CD4-positive, alpha-beta T cell (primary cell): ENCODE measurements around the gene SAPCD1. TPM values are rescaled to one million over a fixed set of nuclear protein-coding genes. Genes with fewer than 3 reads are reported as not detected.

ENCODE experiments used
- ATAC-seq: fragments of 200-7000 bp; cut with Tn5 transposase; one replicate; pipeline ENCODE4 v1.10.0; 2022; ENCODE audit warnings: mild to moderate bottlenecking; ENCODE audit not compliant: poor library complexity
- CTCF ChIA-PET: fragments of 350-600 bp; sonication (Branson Sonifier 250); formaldehyde crosslinking; loops from one replicate; lab custom pipeline; 2021; ENCODE audit warnings: antibody characterized with exemption, inconsistent platforms; lab: Charles Lee
- POLR2A ChIA-PET: fragments of 350-600 bp; sonication (Branson Sonifier 250); formaldehyde crosslinking; loops from one replicate; lab custom pipeline; 2021; ENCODE audit warnings: antibody characterized with exemption, inconsistent platforms; lab: Charles Lee
- DNase-seq, 14 experiments: peaks; one replicate each; pipeline ENCODE4 v3.0.0-alpha.2; 2013 to 2020; ENCODE audit warnings: mixed read lengths in 2 of 14
- H3K27ac ChIP-seq, 2 donors: one replicate each; pipeline versions ENCODE4 v1.5.1 to v1.7.0; 2013; ENCODE audit warnings: low read length in 2 of 2, low read depth in 1 of 2, mild to moderate bottlenecking in 1 of 2
- H3K27me3 ChIP-seq, 2 experiments: 1 replicate in 1 of 2; 2 replicates in 1 of 2; pipeline versions ENCODE4 v1.6.1 to v1.7.0; 2013; ENCODE audit warnings: low read length in 2 of 2, control low read depth in 1 of 2, mild to moderate bottlenecking in 1 of 2, moderate library complexity in 1 of 2; ENCODE audit not compliant: insufficient read depth in 2 of 2, control insufficient read depth in 1 of 2
- H3K36me3 ChIP-seq: one replicate; pipeline ENCODE4 v1.6.1; 2013; ENCODE audit warnings: low read length, control low read depth; ENCODE audit not compliant: insufficient read depth
- H3K4me1 ChIP-seq: one replicate; pipeline ENCODE4 v1.6.1; 2013; ENCODE audit warnings: low read length, control low read depth; ENCODE audit not compliant: insufficient read depth
- H3K4me3 ChIP-seq: one replicate; pipeline ENCODE4 v1.5.1; 2013; ENCODE audit warnings: mild to moderate bottlenecking, low read length, moderate library complexity
- H3K9me3 ChIP-seq, 2 experiments: 1 replicate in 1 of 2; 2 replicates in 1 of 2; pipeline versions ENCODE4 v1.6.1 to v1.7.0; 2013; ENCODE audit warnings: low read length in 2 of 2, mild to moderate bottlenecking in 2 of 2, control low read depth in 1 of 2, moderate library complexity in 1 of 2; ENCODE audit not compliant: control insufficient read depth in 1 of 2, insufficient read depth in 1 of 2
- H3K27ac Mint-ChIP-seq: one replicate; pipeline ENCODE4 v1.8.0; 2020; ENCODE audit warnings: mixed read lengths
- H3K27me3 Mint-ChIP-seq: one replicate; pipeline ENCODE4 v1.8.0; 2021; ENCODE audit warnings: mixed read lengths
- H3K36me3 Mint-ChIP-seq: one replicate; pipeline ENCODE4 v1.8.0; 2021; ENCODE audit warnings: low read depth, mixed read lengths
- H3K4me1 Mint-ChIP-seq: one replicate; pipeline ENCODE4 v1.8.0; 2021; ENCODE audit warnings: low read depth, mixed read lengths
- H3K4me3 Mint-ChIP-seq: one replicate; pipeline ENCODE4 v1.8.0; 2020; ENCODE audit warnings: mild to moderate bottlenecking, mixed read lengths
- H3K9me3 Mint-ChIP-seq: one replicate; pipeline ENCODE4 v1.8.0; 2020; ENCODE audit warnings: mixed read lengths
- intact Hi-C, 2 experiments: fragments of 100-400 bp; cut with DNase I in 1 of 2; cut with micrococcal nuclease in 1 of 2; formaldehyde crosslinking; loops; one replicate each; pipeline versions ENCODE4 v1.15.1 to v1.9.0; 2023 to 2025; cut with DNase I, micrococcal nuclease
- total RNA-seq, 174 experiments: library from RNA in 2 of 174; stranded (reverse) in 2 of 174; gene quantifications; one replicate each; pipeline ENCODE4 v1.2.3 and lab custom pipeline; 2021 to 2026
- TF ChIP-seq, protein P1 (sequence below): fragments of 200-600 bp; IDR thresholded peaks from one replicate; pipeline ENCODE4 v1.8.0; 2022; ENCODE audit warnings: antibody characterized with exemption, mild to moderate bottlenecking

Gene SAPCD1
- total RNA-seq, 2 experiments from 2014 or later = 2.7 to 2.8 TPM

DNA sequence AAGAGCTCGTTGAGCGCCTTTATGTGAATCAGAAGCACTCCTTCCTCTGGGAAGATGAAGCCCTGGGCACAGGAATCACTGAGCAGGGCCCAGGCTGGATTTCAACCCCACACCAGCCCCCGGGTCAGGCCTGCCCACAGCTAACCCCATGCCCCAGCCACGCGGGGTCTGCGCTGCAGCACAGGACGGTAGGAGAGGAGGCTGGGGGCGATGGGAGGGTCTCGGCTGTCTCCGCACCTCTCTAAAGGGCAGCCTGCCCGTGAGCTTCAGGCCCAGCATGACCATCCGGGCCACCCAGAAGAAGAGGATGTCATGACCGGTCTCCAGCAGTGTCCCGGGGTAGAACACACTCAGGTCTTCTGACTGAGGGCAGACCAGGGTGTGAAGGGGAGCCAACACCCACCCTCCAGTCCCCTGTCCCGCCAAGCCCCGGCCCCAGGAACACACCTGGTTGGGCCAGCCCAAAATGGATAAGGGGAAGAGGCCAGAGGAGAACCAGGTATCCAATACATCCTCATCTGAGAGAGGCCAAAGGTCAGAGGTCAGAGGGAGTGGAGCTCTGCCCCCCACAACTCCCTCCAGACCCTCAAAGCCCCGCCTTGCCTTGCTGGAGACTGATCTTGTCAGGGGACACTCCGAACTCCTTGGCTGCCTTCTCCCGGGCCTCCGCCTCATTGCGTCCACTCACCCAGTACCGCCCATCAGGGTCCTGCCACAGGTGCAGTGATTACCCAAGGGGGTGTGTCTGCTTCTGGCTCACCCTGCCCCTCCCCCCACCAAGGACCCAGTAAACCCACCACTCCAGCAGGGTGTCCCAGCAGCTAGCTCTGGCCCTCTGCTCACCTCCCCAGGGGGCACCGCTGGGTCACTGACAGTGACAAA is 19.0 kb downstream of the SAPCD1 start:
- ChIA-PET CTCF (no interaction called here), POLR2A (no interaction called here)
- Mint-ChIP-seq H3K4me1 (peaks cover 11% of the 10 kb centered on the region), H3K27me3 (no peaks in the 10 kb centered on the region), H3K27ac (no peak overlapping the region), H3K9me3 (no peaks in the 10 kb centered on the region), H3K36me3 (peaks cover 48% of the 10 kb centered on the region), H3K4me3 (no peak overlapping the region)
- ATAC-seq = no peak
- intact Hi-C loops = no loop called here
- H3K4me3 ChIP-seq = no peak overlapping the region
- DNase-seq = no peak
- H3K27me3 ChIP-seq = no peaks in the 10 kb centered on the region
- H3K36me3 ChIP-seq = peaks cover 72% of the 10 kb centered on the region
- no peaks in the 10 kb centered on the region for H3K9me3 ChIP-seq
- H3K4me1 ChIP-seq = peaks cover 18% of the 10 kb centered on the region
- TF ChIP-seq, protein P1, sequence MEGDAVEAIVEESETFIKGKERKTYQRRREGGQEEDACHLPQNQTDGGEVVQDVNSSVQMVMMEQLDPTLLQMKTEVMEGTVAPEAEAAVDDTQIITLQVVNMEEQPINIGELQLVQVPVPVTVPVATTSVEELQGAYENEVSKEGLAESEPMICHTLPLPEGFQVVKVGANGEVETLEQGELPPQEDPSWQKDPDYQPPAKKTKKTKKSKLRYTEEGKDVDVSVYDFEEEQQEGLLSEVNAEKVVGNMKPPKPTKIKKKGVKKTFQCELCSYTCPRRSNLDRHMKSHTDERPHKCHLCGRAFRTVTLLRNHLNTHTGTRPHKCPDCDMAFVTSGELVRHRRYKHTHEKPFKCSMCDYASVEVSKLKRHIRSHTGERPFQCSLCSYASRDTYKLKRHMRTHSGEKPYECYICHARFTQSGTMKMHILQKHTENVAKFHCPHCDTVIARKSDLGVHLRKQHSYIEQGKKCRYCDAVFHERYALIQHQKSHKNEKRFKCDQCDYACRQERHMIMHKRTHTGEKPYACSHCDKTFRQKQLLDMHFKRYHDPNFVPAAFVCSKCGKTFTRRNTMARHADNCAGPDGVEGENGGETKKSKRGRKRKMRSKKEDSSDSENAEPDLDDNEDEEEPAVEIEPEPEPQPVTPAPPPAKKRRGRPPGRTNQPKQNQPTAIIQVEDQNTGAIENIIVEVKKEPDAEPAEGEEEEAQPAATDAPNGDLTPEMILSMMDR = no peak
- no peak overlapping the region for H3K27ac ChIP-seq

DNA sequence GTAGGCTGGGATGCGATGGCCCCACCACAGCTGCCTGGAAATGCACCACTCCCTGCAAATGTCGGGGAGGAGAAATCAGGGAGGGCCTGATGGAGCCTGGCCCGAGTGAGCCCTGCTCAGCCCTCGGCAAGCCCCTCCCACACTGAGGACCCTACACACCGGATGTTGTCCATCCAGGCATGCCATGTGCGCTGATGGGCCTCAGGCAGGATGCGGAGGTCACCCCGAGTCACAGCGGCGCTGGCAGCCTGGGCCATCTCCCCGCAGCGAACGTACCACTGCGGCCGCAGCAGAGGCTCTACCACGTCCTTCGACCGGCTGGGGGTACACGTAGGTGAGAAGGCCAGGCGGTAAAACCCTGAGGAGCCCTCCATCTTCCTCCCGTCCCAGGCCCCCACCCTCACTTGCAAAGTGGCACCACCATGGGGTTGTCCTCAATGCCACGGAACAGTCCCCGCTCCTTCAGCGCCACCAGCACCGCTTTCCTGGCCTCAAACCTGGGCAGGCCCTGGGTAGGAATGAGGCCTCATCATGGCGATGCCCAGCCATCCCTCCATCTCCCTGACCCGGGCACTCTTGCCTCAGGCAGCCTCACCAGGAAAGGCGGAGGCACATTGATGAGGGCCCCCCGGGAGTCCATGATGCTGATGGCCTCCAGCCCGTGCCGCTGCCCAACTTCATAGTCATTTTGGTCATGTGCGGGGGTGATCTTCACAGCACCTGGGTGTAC is 19.8 kb downstream of the SAPCD1 start:
- Histone ChIP-seq H3K27ac (no peak overlapping the region), H3K27me3 (no peaks in the 10 kb centered on the region), H3K4me1 (peaks cover 10% of the 10 kb centered on the region), H3K4me3 (no peak overlapping the region), H3K9me3 (no peaks in the 10 kb centered on the region), H3K36me3 (peaks cover 72% of the 10 kb centered on the region)
- DNase-seq = no peak
- H3K4me3 Mint-ChIP-seq = no peak overlapping the region
- no peak overlapping the region for H3K27ac Mint-ChIP-seq
- ATAC-seq = no peak
- ChIA-PET CTCF (no interaction called here), POLR2A (interaction anchor here (0.6 kb wide), 1 partner anchor 103 kb away, joined by 3 read pairs; no protein-coding TSS in a partner anchor)
- TF ChIP-seq, protein P1 = no peak
- peaks cover 4% of the 10 kb centered on the region for H3K4me1 Mint-ChIP-seq
- intact Hi-C loops = no loop called here
- H3K9me3 Mint-ChIP-seq = no peaks in the 10 kb centered on the region
- H3K36me3 Mint-ChIP-seq = peaks cover 47% of the 10 kb centered on the region
- no peaks in the 10 kb centered on the region for H3K27me3 Mint-ChIP-seq

DNA sequence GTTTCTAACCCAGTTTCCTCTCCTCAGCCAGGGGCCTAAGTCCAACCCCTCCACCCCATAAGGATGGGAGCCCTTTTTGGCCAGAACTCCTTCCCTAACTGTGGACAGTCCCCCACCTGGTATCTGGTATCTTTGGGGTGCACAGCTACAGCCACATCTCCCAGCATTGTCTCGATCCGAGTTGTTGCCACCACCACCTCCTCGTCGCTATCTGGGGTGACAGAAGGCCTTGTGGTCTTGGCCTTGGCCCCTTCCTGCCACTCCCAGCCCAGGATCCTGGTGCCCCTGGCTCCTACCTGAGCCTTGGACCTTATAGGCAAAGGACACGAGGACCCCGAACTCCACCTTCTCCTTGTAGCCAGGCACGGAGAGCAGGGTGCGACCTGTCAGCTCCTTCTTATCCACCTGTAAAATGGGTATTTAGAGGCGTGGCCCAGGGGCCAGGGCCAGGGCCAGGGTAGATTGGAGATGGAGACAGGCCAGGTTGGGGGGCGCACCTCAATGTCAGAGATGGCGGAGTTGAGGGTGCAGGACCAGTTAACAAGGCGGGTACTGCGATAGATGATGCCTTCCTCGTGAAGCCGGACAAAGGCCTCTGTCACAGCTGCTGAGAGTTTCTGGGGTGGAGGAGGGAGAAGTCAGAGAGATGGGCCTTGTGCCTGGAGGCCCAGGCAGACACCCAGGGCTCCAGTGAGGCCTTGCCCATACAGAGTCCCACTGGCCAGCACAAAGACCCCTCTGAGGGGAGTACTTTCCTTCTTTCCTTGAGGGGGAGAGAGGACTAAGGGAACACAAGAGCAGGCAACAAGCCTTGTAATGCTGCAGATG is 21.9 kb downstream of the SAPCD1 start:
- no peaks in the 10 kb centered on the region for H3K4me1 Mint-ChIP-seq
- DNase-seq = no peak
- Histone ChIP-seq H3K27ac (no peak overlapping the region), H3K4me1 (peaks cover under 1% of the 10 kb centered on the region), H3K9me3 (no peaks in the 10 kb centered on the region), H3K36me3 (peaks cover 69% of the 10 kb centered on the region), H3K27me3 (no peaks in the 10 kb centered on the region), H3K4me3 (no peak overlapping the region)
- H3K27ac Mint-ChIP-seq = no peak overlapping the region
- no peak for ATAC-seq
- H3K36me3 Mint-ChIP-seq = peaks cover 48% of the 10 kb centered on the region
- H3K9me3 Mint-ChIP-seq = no peaks in the 10 kb centered on the region
- no peaks in the 10 kb centered on the region for H3K27me3 Mint-ChIP-seq
- intact Hi-C loops = no loop called here
- TF ChIP-seq, protein P1 = no peak
- ChIA-PET CTCF (interaction anchor here (0.6 kb wide), 1 partner anchor 103 kb away, joined by 3 read pairs; the partner anchor contains the start of gene LY6G5C), POLR2A (interaction anchor here (0.6 to 1.1 kb wide), 2 partner anchors 11 to 430 kb away, joined by 3 read pairs; partner anchors contain the start of gene VARS1)
- no peak overlapping the region for H3K4me3 Mint-ChIP-seq
